ENCODE data around the gene GPSM1. TPM values are rescaled to one million over a fixed set of nuclear protein-coding genes. Genes with fewer than 3 reads are reported as not detected.

GPSM1 gene
- total and polyA plus RNA-seq, 2 experiments from 2014 or later: 25.5 to 30.0 TPM

DNA sequence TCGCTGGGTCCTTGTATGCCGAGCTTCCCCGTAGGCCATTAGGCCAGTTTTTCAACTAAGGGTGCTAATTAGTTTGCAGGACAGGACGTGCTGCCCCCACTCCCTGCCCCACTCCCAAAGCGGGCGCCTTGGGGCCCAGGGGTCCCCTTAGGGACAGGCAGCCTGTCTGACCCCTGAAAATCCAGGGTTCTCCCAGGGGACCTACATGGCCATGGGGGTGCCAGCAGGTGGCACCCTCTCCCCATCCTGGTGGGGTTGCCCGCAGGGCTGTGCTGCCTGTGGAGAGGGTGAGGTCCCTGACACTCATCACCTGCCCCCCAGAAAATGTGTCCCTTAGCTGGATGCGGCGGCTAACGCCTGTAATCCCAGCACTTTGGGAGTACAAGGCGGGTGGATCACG lies 14.9 kb upstream of the GPSM1 start:
- 76% methylated on average over 12 of the region's 12 CpGs for WGBS (ENCODE audit: low lambda C conversion rate, missing lambda C conversion rate)
- peak; percentile 69 for DNase-seq (ENCODE audit: low spot score)
- no peaks in the 10 kb centered on the region for H3K79me2 ChIP-seq

DNA sequence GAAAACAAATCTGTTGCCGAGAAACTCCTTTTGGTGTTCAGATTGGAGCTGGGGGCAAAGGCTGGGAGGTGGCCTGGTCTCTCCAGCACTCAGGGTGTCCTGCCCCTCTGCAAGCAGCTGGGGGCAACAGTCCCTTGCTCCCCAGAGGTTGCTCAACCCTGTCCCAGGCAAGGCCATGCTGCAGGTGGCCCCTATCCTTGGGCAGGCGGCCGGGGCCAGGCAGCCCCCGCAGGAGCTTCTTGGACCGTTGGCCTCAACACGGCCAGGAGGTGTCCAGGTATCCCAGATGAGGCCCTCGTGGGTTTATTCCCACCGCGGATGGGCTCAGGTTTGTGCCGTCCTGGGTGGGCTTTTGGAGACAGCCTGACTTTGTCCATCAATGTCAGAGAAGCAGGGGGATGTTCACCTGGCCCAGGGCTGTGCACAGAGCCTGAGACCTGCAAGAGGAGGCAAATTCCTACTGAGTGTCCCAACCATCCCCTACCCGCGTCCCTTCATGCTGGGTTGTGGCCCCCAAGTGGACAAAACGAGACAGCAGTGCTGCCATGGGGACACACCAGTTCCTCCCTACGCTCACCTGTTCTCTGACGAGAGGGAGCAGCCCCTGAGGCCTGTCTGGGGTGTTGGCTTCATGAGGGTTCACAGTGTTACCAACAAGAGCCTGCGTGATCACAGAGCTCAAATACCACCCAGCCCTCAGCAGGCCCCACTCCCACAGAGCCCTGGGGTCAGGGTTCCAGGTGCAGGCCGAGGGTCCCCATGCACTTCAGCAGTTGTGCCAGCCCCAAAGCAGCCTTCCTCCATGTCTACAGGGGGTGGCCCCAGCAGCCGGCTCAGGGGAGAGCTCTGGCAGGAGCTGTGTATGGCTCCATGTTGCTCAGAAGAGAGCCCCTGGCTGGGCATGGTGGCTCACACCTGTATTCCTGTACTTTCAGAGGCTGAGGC lies 14.0 kb upstream of the GPSM1 start:
- TF ChIP-seq EZH2 (IDR thresholded peaks at IDR 0.05; ENCODE audit: borderline replicate concordance) (no peak), EZH2phosphoT487 (IDR thresholded peaks at IDR 0.05; ENCODE audit: low read depth, severe bottlenecking, unreplicated experiment) (no peak)
- TF ChIP-seq, protein P1, sequence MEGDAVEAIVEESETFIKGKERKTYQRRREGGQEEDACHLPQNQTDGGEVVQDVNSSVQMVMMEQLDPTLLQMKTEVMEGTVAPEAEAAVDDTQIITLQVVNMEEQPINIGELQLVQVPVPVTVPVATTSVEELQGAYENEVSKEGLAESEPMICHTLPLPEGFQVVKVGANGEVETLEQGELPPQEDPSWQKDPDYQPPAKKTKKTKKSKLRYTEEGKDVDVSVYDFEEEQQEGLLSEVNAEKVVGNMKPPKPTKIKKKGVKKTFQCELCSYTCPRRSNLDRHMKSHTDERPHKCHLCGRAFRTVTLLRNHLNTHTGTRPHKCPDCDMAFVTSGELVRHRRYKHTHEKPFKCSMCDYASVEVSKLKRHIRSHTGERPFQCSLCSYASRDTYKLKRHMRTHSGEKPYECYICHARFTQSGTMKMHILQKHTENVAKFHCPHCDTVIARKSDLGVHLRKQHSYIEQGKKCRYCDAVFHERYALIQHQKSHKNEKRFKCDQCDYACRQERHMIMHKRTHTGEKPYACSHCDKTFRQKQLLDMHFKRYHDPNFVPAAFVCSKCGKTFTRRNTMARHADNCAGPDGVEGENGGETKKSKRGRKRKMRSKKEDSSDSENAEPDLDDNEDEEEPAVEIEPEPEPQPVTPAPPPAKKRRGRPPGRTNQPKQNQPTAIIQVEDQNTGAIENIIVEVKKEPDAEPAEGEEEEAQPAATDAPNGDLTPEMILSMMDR (IDR thresholded peaks at IDR 0.05; ENCODE audit: poor library complexity): no peak
- H3K27me3 ChIP-seq: no peaks in the 10 kb centered on the region
- H3K9me2 ChIP-seq (replicated peaks; ENCODE audit: insufficient read depth): no peaks in the 10 kb centered on the region
- no peak overlapping the region for H3K4me2 ChIP-seq
- no peaks in the 10 kb centered on the region for H3K4me1 ChIP-seq (ENCODE audit: insufficient read depth)
- no peaks in the 10 kb centered on the region for H3K79me2 ChIP-seq
- H4K20me1 ChIP-seq (ENCODE audit: insufficient read depth, poor library complexity, severe bottlenecking): no peaks in the 10 kb centered on the region
- 89% methylated on average over 18 of the region's 18 CpGs for WGBS (ENCODE audit: low lambda C conversion rate, missing lambda C conversion rate)
- H2AFZ ChIP-seq: no peak overlapping the region
- no peaks in the 10 kb centered on the region for H3K9me3 ChIP-seq (ENCODE audit: low read depth)
- H3K4me3 ChIP-seq: no peak overlapping the region
- no peak overlapping the region for H3K27ac ChIP-seq
- DNase-seq (ENCODE audit: low spot score): no peak
- H3K36me3 ChIP-seq (replicated peaks; ENCODE audit: insufficient read depth, low read depth): no peaks in the 10 kb centered on the region

More for the DNA sequence above, 14.9 kb upstream of the GPSM1 start:
- Histone ChIP-seq H3K9me2 (replicated peaks; ENCODE audit: insufficient read depth) (no peaks in the 10 kb centered on the region), H2AFZ (no peak overlapping the region), H3K36me3 (replicated peaks; ENCODE audit: insufficient read depth, low read depth) (no peaks in the 10 kb centered on the region), H4K20me1 (ENCODE audit: insufficient read depth, poor library complexity, severe bottlenecking) (no peaks in the 10 kb centered on the region), H3K27me3 (no peaks in the 10 kb centered on the region), H3K4me1 (ENCODE audit: insufficient read depth) (no peaks in the 10 kb centered on the region), H3K9me3 (ENCODE audit: low read depth) (no peaks in the 10 kb centered on the region), H3K27ac (peak overlapping the region; percentile 48), H3K4me2 (no peak overlapping the region), H3K4me3 (no peak overlapping the region)
- no peak for TF ChIP-seq EZH2 (IDR thresholded peaks at IDR 0.05; ENCODE audit: borderline replicate concordance)
- TF ChIP-seq, protein P1 (IDR thresholded peaks at IDR 0.05; ENCODE audit: poor library complexity): peak; percentile 57
- TF ChIP-seq EZH2phosphoT487 (IDR thresholded peaks at IDR 0.05; ENCODE audit: low read depth, severe bottlenecking, unreplicated experiment): no peak

DNA sequence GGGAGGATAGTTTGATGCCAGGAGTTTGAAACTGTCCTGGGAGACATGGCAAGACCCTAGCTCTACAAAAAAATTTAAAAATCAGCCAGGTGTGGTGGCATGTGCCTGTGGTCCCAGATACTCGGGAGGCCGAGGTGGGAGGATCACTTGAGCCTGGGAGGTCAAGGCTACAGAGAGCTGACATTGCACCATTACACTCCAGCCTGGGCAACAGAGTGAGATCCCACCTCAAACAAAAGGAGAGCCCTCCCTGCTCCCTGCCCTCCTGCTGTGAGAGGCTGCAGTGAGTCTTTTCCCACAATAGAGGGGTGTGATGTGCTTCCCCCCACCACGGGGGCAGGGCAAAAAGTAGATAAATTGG lies 13.3 kb upstream of the GPSM1 start:
- no peaks in the 10 kb centered on the region for H3K9me2 ChIP-seq (replicated peaks; ENCODE audit: insufficient read depth)
- no peaks in the 10 kb centered on the region for H4K20me1 ChIP-seq (ENCODE audit: insufficient read depth, poor library complexity, severe bottlenecking)
- H3K27ac ChIP-seq: no peak overlapping the region
- DNase-seq (ENCODE audit: low spot score): no peak
- no peaks in the 10 kb centered on the region for H3K9me3 ChIP-seq (ENCODE audit: low read depth)
- WGBS (ENCODE audit: low lambda C conversion rate, missing lambda C conversion rate): 92% methylated on average over 3 of the region's 3 CpGs
- TF ChIP-seq EZH2phosphoT487 (IDR thresholded peaks at IDR 0.05; ENCODE audit: low read depth, severe bottlenecking, unreplicated experiment) (no peak), EZH2 (IDR thresholded peaks at IDR 0.05; ENCODE audit: borderline replicate concordance) (no peak)
- TF ChIP-seq, protein P1 (IDR thresholded peaks at IDR 0.05; ENCODE audit: poor library complexity): no peak
- no peaks in the 10 kb centered on the region for H3K36me3 ChIP-seq (replicated peaks; ENCODE audit: insufficient read depth, low read depth)
- no peaks in the 10 kb centered on the region for H3K4me1 ChIP-seq (ENCODE audit: insufficient read depth)
- no peak overlapping the region for H2AFZ ChIP-seq
- H3K4me2 ChIP-seq: no peak overlapping the region
- no peaks in the 10 kb centered on the region for H3K27me3 ChIP-seq
- H3K79me2 ChIP-seq: no peaks in the 10 kb centered on the region
- no peak overlapping the region for H3K4me3 ChIP-seq
